Stimulated activated CD8-positive, alpha-beta memory T cell treated with anti-CD3 and anti-CD28 coated beads, Interleukin-4, amount 100 ng/mL, for 1 hour (primary cell): ENCODE measurements around the gene CCL1.
"Not testable (repeated sequence)": the region's sequence is repeated elsewhere in the genome, so short reads cannot be mapped to it uniquely, and the experiment has no call there.

ENCODE experiments used
- DNase-seq, 2 donors: peaks; one replicate each; pipeline ENCODE4 v3.0.0-alpha.2; 2020; ENCODE audit warnings: low read depth in 2 of 2, low spot score in 1 of 2

The CCL1 gene

DNA sequence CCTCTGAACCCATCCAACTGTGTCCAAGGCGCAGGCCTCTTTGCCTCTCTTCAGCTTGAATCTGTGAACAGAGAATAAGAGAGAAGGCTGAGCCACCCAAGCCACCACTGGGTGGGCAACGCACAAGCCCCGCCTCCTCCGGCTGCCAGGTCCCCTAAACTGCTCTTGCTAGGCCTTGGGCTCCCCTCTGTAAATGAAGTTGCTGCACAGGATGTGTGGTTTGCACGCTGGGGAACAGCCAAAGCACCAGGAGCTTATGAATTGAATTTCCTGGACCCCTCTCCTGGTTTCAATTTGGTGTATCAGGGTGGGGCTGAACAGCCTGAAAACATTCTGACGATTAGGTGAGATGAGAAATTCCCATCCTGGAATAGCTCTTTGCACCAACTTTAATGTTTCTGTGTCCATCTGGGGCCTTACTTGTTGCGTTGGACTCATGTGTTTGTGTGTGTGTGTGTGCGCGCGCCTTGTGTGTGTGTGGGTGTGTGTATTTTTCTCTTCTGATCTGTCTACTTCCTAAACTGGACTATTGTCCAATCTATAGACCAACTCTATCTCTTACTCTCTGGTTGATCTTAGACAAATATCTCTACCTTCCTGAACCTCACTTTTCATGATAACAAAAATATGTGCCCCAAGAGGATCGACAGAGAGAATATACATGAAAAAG is 2.3 kb downstream of the CCL1 start:
- DNase-seq, result no peak

DNA sequence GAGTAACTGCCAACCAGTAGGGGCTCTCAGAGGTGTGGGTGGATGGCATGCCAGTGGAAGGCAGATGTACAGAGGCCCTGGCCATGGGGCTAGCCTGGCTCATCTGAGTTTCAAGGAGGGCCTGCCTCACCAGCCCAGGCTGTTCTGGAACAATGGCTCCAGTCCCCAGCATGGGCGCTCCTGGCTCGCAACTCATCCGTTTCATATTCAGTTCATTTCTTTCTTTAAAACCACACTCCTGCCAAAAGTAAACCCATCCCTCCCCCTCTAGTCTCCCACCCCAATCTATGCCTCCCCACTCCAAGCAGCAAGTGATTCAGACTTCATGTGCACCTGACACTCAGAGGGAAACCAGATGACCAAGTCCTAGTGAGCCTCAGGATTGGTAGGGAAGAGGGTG is 4.4 kb downstream of the CCL1 start:
- no peak for DNase-seq

DNA sequence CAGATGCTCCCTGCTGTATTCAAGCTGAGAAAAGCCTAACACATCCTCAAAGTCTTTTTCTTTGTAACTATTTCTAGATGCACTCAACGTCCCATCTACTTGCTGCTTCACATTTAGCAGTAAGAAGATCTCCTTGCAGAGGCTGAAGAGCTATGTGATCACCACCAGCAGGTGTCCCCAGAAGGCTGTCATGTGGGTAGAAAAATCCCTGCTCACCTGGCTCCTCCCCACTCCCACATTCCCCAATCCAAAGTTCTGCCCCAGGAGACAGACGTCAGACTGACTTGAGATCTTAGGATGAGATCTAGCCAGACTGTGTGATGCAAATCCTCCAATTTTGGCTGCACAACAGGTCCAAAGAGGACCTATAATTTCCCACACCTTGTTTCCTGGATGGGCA is 5.6 kb downstream of the CCL1 start:
- DNase-seq, result no peak

DNA sequence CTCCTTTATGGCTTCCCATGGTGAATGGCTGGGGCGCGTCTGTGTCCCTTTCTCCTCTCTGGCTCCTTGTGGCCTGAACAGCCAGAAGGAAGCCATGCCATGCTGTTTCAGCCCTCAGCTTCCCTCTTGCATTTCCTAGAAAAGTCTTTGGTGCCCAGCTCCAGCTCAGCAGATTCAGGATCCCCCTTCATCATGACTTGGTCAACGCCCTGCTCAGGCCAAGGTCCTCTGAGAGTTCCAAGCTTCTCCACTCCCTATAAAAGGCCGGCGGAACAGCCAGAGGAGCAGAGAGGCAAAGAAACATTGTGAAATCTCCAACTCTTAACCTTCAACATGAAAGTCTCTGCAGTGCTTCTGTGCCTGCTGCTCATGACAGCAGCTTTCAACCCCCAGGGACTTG is 6.8 kb downstream of the CCL1 start, which contains the start of gene CCL13:
Gene CCL13, plus strand, starts transcription at position 287 of the 400 bp plus-strand sequence. Its CDS starts 47 bp downstream, at position 334.
- no peak for DNase-seq

DNA sequence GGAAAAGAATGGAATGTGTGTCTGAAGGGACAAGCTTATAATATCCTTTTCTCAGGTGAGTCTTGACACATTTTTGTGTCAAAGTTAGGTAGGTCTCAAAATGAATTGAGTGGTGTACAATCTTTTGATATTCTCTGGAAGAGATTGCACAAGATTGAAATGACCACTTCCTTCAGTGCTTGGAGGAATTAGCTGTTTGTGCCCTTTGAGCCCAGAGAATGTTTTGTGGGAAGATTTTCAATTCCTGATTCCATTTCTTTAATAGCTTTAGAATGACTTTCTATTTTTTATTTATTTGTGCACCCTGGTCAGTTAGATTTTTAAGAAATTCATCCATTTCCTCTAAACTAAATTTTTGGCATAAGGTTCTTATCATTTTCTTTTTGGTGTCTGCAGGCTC is 8.4 kb downstream of the CCL1 start:
- DNase-seq, result no peak

DNA sequence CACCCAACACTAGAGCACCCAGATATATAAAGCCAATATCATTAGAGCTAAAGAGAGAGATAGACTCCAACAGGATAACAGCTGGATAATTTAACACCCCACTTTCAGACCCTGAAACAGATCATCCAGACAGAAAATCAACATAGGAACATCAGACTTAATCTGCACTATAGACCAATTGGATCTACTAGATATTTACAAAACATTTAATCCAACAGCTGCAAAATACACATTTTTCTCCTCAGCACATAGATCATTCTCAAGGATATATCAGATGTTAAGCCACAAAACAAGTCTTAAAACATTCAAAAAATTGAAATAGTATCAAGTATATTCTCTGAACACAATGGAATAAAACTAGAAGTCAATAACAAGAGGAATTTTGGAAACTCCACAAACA is 10.8 kb downstream of the CCL1 start:
- no peak for DNase-seq

DNA sequence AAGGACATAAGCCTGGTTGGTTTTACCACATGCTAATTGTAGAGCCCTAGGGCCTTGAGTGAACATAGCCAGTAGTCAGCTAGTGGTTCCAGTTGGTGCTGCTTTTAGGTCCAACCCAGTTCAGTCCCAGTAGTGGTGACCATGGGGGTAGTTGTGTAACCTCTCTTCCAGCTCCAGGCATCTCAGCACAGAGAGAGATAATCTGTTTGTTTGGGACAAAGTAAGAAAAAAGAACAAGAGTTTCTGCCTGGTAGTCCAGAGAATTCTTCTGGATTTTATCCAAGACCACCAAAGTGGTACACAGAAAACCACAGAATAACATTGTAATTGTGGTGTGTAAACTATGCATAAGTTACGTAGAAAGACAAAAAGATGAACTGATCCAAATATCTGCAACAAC is 11.9 kb downstream of the CCL1 start:
- DNase-seq, result no peak

DNA sequence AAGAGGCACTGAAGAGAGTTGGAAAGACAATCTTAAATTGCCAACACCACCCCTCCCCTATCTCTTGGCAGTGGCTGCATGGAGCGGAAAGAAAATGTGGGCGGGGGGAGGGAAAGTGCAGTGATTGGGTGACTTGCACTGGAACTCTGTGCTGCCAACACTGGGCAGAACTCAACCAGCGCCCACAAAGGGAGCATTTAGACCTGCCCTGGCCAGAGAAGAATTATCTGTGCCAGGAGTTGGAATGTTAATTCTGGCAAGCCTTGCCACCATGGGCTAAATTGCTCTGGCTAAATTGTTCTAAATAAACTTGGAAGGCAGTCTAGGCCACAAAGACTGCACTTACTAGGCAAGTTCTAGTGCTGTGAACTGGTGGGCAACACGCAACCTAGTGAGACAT is 13.3 kb downstream of the CCL1 start:
- DNase-seq, result no peak

DNA sequence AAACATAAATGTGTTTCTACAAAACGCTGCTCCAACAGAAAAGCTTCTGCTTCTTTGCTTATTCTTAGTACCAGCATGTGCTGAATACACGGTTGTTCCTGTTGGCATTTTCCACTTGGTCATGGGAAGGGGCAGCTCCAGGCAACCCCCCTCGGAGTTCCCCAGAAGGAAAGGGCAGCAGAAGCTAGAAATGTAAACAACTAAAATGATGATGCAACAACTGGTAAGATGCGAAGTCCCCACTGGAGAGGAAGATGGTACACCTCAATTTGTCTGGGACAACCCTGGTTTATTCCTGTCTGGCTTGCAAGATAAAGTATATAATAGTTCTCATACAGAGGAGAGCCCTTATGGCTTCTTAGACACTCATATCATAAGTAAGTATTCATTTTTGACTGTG is 16.0 kb downstream of the CCL1 start:
- DNase-seq, result no peak

DNA sequence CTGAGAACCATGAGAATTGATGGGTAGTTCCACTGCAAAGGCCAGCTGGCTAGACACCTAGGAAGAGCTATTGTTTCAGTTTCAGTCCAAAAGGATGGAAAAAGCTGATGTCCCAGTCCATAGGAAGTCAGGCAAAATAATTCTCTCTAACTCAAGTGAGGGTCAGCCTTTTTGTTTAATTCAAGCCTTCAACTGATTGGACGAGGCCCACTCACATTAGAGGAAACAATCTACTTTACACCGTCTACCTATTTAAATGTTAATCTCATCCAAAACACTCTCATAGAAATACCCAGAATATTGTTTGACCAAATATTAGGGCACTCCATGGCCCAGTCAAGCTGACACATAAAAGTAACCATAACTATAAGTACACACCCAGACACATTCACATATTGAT is 21.1 kb downstream of the CCL1 start:
- DNase-seq, result no peak

DNA sequence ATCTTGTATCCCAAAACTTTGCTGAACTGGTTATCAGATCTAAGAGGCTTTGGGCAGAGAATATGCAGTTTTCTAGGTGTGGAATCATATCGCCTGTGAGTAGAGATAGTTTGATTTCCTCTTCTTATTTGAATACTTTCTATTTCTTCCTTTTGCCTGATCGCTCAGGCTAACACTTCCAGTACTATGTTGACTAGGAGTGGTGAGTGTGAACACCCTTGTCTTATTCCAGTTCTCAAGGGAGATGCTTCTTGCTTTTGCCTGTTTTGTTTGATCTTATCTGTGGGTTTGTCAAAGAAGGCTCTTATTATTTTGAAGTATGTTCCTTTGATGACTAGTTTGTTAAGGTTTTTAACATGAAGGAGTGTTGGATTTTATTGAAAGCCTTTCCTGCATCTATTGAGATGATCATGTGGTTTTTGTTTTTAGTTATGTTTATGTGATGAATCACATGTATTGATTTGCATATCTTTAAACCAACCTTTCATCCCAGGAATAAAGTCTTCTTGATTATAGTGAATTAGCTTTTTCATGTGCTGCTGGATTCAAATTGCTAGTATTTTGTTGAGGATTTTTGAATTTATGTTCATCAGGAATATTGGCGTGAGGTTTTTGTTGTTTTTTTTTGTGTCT is 23.8 kb downstream of the CCL1 start:
- no peak for DNase-seq

DNA sequence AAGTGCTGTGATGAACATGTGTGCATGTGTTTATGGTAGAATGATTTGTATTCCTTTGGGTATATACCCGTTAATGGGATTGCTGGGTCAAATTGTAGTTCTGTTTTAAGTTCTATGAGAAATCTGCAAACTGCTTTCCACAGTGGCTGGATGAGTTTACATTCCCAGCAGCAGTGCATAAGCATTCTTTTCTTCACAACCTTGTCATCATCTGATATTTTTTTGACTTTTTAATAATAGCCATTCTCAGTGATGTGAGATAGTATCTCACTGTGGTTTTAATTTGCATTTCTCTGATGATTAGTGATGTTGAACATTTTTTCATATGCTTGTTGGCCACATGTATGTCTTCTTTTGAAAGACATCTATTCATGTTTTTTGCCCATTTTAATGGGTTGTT is 25.3 kb downstream of the CCL1 start:
- DNase-seq, result no peak

DNA sequence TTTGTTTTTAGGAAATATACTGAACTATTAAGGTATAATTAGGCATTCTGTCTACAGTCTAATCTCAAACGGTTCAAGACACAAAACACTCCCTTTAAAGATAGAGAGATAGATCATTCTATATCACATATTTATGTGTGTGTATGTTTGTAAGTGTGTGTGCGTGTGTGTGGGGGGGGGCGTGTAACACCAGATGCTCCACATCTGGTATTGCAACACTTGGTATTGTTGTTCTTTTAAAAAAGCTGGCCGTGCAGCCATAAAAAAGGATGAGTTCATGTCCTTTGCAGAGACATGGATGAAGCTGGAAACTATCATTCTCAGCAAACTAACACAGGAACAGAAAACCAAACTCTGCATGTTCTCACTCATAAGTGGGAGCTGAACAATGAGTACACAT is 35.5 kb downstream of the CCL1 start:
- not testable (repeated sequence) for DNase-seq

DNA sequence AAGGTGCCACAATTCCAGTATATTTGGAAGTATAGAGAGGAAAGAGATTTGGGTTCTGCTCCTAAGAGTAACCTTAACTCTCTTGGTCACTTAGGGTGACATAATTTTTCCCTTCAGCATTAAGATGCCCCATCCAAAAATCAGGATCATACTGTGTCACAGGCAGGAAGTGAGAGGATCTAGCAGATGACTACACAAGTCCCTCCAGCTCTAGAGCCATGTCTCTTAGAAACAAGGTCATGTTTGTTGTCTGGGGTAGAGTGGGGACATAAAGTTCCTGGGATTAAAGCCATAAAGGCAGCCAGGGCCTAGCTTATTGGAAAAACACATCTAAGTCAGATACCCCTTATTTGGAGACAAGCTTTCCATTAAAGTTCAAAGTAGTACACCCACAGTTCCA is 41.1 kb downstream of the CCL1 start:
- DNase-seq, result no peak

DNA sequence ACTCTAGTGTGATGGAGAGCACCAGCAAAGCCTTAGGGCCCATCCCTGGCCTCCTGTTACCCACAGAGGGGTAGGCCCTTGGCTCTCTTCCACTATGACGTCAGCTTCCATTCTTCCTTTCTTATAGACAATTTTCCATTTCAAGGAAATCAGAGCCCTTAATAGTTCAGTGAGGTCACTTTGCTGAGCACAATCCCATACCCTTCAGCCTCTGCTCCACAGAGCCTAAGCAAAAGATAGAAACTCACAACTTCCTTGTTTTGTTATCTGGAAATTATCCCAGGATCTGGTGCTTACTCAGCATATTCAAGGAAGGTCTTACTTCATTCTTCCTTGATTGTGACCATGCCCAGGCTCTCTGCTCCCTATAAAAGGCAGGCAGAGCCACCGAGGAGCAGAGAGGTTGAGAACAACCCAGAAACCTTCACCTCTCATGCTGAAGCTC is 44.0 kb downstream of the CCL1 start, which contains the start of gene CCL8:
Gene CCL8, plus strand, starts transcription at position 397 of the 445 bp plus-strand sequence. CDS start 67 bp downstream, outside the sequence.
- DNase-seq, result no peak

DNA sequence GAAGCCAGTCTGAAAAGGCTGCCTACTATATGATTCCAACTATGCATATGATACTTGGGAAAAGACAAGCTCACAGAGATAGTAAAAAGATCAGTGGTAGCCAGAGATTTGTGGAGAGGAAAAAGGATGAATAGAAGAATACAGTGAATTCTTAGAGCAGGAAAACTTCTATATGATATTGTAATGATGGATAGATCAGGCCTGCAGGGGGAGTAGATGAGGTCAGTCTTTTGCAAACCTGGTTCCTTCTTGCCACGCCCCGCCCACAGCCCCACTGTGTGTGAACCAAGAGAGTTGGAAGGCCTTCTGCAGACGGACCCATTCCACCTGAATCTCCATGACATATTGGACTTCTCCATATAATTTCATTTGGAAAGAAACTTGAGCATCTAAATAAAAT is 44.6 kb downstream of the CCL1 start:
- DNase-seq, result no peak

DNA sequence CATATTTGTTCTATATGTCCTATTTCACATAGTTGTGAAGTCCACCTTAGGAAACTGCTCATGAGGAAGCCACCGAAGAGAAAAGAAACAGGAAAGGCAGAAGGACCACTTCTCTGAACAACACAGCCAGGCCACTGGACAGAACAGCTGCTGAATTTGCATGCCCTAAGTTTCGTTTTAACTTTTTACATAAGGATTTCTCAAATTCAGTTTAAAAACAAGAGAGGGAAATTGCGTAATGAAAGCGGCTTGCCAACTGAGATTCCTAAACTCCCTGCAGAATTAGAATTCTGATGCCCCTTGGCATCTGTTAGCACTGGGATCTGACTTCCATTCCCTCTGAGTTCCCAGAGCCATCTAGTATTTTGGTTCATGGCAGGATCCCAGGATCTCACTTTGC is 48.8 kb downstream of the CCL1 start:
- DNase-seq, result no peak

DNA sequence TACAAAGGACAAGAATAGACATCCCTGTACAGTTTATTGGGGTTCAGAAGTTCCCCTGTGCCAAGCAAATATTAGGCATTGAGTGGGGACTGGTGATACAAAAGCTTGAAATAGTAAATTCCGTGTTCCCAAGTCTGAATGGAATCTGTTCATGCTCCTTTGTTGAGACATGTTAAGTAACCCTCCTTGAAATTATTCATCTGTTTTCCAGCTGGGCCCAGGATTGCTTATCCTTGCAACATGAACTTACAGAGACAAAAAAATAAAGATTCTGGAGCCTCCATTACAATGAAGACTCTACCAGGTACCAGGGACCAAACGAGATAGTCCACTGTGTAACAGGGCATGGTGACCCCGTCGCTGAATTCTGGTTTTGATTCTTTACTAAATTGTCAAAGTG is 49.9 kb downstream of the CCL1 start:
- no peak for DNase-seq

DNA sequence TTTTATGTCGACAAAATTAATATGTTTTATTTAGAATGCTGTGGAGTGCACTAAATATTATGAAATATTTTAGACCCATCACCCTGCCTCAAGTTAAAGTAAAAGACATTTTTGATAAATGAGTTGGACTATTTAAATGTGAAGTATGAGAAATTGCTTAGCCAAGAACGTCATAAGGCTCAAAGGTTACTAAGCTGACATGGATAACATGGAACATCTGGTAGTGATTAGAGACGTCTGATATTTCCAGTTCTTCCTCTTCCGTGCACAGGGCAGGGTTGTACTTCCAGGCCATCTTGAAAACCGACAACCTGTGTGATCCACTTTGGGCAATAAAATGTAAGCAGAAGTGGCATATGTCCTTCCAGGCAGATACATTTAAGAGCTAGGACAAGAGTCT is 51.0 kb downstream of the CCL1 start:
- no peak for DNase-seq

DNA sequence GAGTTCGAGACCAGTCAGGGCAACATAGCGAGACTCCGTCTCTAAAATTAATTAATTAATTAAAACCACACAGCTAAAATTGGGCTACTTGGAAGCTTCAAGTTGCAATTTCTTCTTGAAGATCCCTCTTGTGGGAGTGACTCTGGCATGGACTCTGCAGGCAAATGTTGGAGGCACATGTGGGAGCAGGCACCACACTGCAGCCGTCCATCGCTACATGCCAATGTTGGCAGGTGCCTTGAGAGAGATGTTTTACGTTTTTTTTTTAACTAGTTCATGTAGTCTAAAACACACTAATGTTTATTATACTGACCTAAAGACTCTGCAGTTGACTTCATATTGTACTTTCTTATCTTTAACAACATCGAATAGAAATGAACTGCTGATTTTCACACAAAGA is 51.7 kb downstream of the CCL1 start:
- no peak for DNase-seq
